Trophoblast cell (in vitro differentiated cells and primary cell): ENCODE data around the gene LOXL3.
A peak's percentile ranks its signal among the peaks of the same experiment; 100 is the strongest.

Source experiments
- DNase-seq, 2 donors: peaks; one replicate each; pipeline ENCODE4 v3.0.0-alpha.2; 2016
- H2AFZ ChIP-seq: 2 replicates; pipeline ENCODE4 v1.6.1; 2013; ENCODE audit warnings: low read length, moderate library complexity, mild to moderate bottlenecking; ENCODE audit not compliant: insufficient read depth, poor library complexity
- H2AK5ac ChIP-seq: 2 replicates; pipeline ENCODE4 v1.6.1; 2013; ENCODE audit warnings: mild to moderate bottlenecking, low read length
- H2BK120ac ChIP-seq: 2 replicates; pipeline ENCODE4 v1.6.1; 2013; ENCODE audit warnings: low read length, mild to moderate bottlenecking, moderate library complexity; ENCODE audit not compliant: insufficient read depth, poor library complexity
- H2BK12ac ChIP-seq: 2 replicates; pipeline ENCODE4 v1.6.1; 2013; ENCODE audit warnings: mild to moderate bottlenecking, low read length, moderate library complexity
- H2BK5ac ChIP-seq: 2 replicates; pipeline ENCODE4 v1.6.1; 2013; ENCODE audit warnings: low read length, low read depth, moderate library complexity, mild to moderate bottlenecking; ENCODE audit not compliant: poor library complexity
- H3K14ac ChIP-seq: 2 replicates; pipeline ENCODE4 v1.6.1; 2013; ENCODE audit warnings: mild to moderate bottlenecking, low read length
- H3K18ac ChIP-seq: 2 replicates; pipeline ENCODE4 v1.6.1; 2013; ENCODE audit warnings: mild to moderate bottlenecking, low read length
- H3K23ac ChIP-seq: 2 replicates; pipeline ENCODE4 v1.6.1; 2013; ENCODE audit warnings: low read length
- H3K27ac ChIP-seq: 2 replicates; pipeline ENCODE4 v1.5.1; 2013; ENCODE audit warnings: low read depth, mild to moderate bottlenecking, inconsistent platforms, low read length, moderate library complexity
- H3K27me3 ChIP-seq: 2 replicates; pipeline ENCODE4 v1.6.1; 2013; ENCODE audit warnings: inconsistent platforms, mild to moderate bottlenecking, low read length, moderate library complexity; ENCODE audit not compliant: insufficient read depth
- H3K36me3 ChIP-seq, 2 experiments: 1 replicate in 1 of 2; 2 replicates in 1 of 2; pipeline ENCODE4 v1.6.1; 2013; ENCODE audit warnings: low read length in 2 of 2, mild to moderate bottlenecking in 2 of 2, moderate library complexity in 1 of 2; ENCODE audit not compliant: insufficient read depth in 2 of 2, control insufficient read depth in 1 of 2
- H3K4ac ChIP-seq: 2 replicates; pipeline ENCODE4 v1.6.1; 2013; ENCODE audit warnings: low read depth, mild to moderate bottlenecking, low read length, moderate library complexity
- H3K4me1 ChIP-seq, 2 experiments: 1 replicate in 1 of 2; 2 replicates in 1 of 2; pipeline ENCODE4 v1.6.1; 2013; ENCODE audit warnings: low read length in 2 of 2, mild to moderate bottlenecking in 2 of 2, moderate library complexity in 1 of 2; ENCODE audit not compliant: insufficient read depth in 2 of 2, control insufficient read depth in 1 of 2
- H3K4me2 ChIP-seq: 2 replicates; pipeline ENCODE4 v1.6.1; 2013; ENCODE audit warnings: inconsistent platforms, mild to moderate bottlenecking, low read length, moderate library complexity
- H3K4me3 ChIP-seq: 2 replicates; pipeline ENCODE4 v1.5.1; 2013; ENCODE audit warnings: mild to moderate bottlenecking, low read depth, low read length, inconsistent platforms
- H3K79me1 ChIP-seq: one replicate; pipeline ENCODE4 v1.6.1; 2013; ENCODE audit warnings: low read length
- H3K79me2 ChIP-seq: 2 replicates; pipeline ENCODE4 v1.6.1; 2013; ENCODE audit warnings: low read length, mild to moderate bottlenecking; ENCODE audit not compliant: control insufficient read depth, insufficient read depth, poor library complexity
- H3K9ac ChIP-seq: 2 replicates; pipeline ENCODE4 v1.6.1; 2013; ENCODE audit warnings: mild to moderate bottlenecking, low read length
- H3K9me3 ChIP-seq: 2 replicates; pipeline ENCODE4 v1.6.1; 2013; ENCODE audit warnings: low read depth, mild to moderate bottlenecking, control low read depth, inconsistent platforms, low read length; ENCODE audit not compliant: insufficient read depth
- H4K12ac ChIP-seq: 2 replicates; pipeline ENCODE4 v1.6.1; 2013; ENCODE audit warnings: low read depth, mild to moderate bottlenecking, low read length, moderate library complexity
- H4K8ac ChIP-seq: 2 replicates; pipeline ENCODE4 v1.6.1; 2013; ENCODE audit warnings: low read depth, mild to moderate bottlenecking, low read length, moderate library complexity
- H4K91ac ChIP-seq: one replicate; pipeline ENCODE4 v1.6.1; 2013; ENCODE audit warnings: low read depth, mild to moderate bottlenecking, low read length, moderate library complexity
- WGBS: extraction: QIAGEN DNeasy Blood & Tissue Kit; methylation state at CpG from one replicate; pipeline ENCODE4 v1.1.7; 2013; ENCODE audit warnings: missing lambda C conversion rate; ENCODE audit not compliant: insufficient read length, insufficient coverage; ENCODE audit errors: extremely low coverage; 5-methylcytosine and 5-hydroxymethylcytosine counted together

The LOXL3 gene

GRCh38 chr2:74587664-74588277 lies 34.0 kb upstream of the LOXL3 start:
- no peak overlapping the region for H3K23ac ChIP-seq
- no peak overlapping the region for H3K18ac ChIP-seq
- no peak overlapping the region for H4K91ac ChIP-seq
- H2BK12ac ChIP-seq: no peak overlapping the region
- no peak overlapping the region for H2AFZ ChIP-seq
- no peak overlapping the region for H3K4me3 ChIP-seq
- H3K79me1 ChIP-seq: peaks cover 2% of the 10 kb centered on the region
- no peak overlapping the region for H4K12ac ChIP-seq
- H3K4me2 ChIP-seq: no peak overlapping the region
- no peak overlapping the region for H3K9ac ChIP-seq
- H3K79me2 ChIP-seq: no peaks in the 10 kb centered on the region
- no CpG with 5 or more reads among the region's 6 CpGs for WGBS
- H4K8ac ChIP-seq: no peak overlapping the region
- H3K36me3 ChIP-seq: no peaks in the 10 kb centered on the region
- no peak overlapping the region for H2BK5ac ChIP-seq
- H3K27me3 ChIP-seq: peaks cover 3% of the 10 kb centered on the region
- H3K4me1 ChIP-seq: peaks cover 3% of the 10 kb centered on the region in 2 experiments
- no peak overlapping the region for H3K4ac ChIP-seq
- H3K9me3 ChIP-seq: no peaks in the 10 kb centered on the region
- DNase-seq: peak; percentile 58 to 82
- H2AK5ac ChIP-seq: no peak overlapping the region
- no peak overlapping the region for H2BK120ac ChIP-seq
- H3K27ac ChIP-seq: no peak overlapping the region
- no peak overlapping the region for H3K14ac ChIP-seq

- WGBS: no CpG with 5 or more reads among the region's 4 CpGs
- H2BK120ac ChIP-seq: no peak overlapping the region
These were observed 31.9 kb upstream of the LOXL3 start for GRCh38 chr2:74585406-74586185.

GRCh38 chr2:74584088-74584645 lies 30.4 kb upstream of the LOXL3 start:
- Histone ChIP-seq H3K36me3 (no peaks in the 10 kb centered on the region), H4K8ac (no peak overlapping the region)
- WGBS: no CpG with 5 or more reads among the region's 2 CpGs

More at GRCh38 chr2:74585406-74586185, 31.9 kb upstream of the LOXL3 start:
- H3K9me3 ChIP-seq: no peaks in the 10 kb centered on the region
- peaks cover 3% of the 10 kb centered on the region for H3K27me3 ChIP-seq
- H2AK5ac ChIP-seq: no peak overlapping the region
- no peak for DNase-seq
- no peak overlapping the region for H3K18ac ChIP-seq
- no peak overlapping the region for H4K12ac ChIP-seq
- no peaks in the 10 kb centered on the region for H3K79me2 ChIP-seq
- no peak overlapping the region for H3K4me2 ChIP-seq
- no peak overlapping the region for H2AFZ ChIP-seq
- peaks cover 3% of the 10 kb centered on the region in 2 experiments for H3K4me1 ChIP-seq
- H3K36me3 ChIP-seq: no peaks in the 10 kb centered on the region
- H4K91ac ChIP-seq: no peak overlapping the region
- no peak overlapping the region for H3K14ac ChIP-seq
- H3K27ac ChIP-seq: no peak overlapping the region
- H3K9ac ChIP-seq: no peak overlapping the region
- H3K4ac ChIP-seq: no peak overlapping the region
- peaks cover 2% of the 10 kb centered on the region for H3K79me1 ChIP-seq
- H3K23ac ChIP-seq: no peak overlapping the region
- H2BK12ac ChIP-seq: no peak overlapping the region
- H3K4me3 ChIP-seq: no peak overlapping the region
- no peak overlapping the region for H4K8ac ChIP-seq
- H2BK5ac ChIP-seq: no peak overlapping the region

GRCh38 chr2:74583504-74583903 lies 29.8 kb upstream of the LOXL3 start:
- H3K9me3 ChIP-seq: no peaks in the 10 kb centered on the region
- no peak overlapping the region for H2AK5ac ChIP-seq
- H3K4me3 ChIP-seq: no peak overlapping the region
- H3K23ac ChIP-seq: no peak overlapping the region
- H3K79me2 ChIP-seq: no peaks in the 10 kb centered on the region
- H2AFZ ChIP-seq: no peak overlapping the region
- no peak overlapping the region for H4K12ac ChIP-seq
- DNase-seq: peak in 1 of 2 donors; percentile 50
- no peak overlapping the region for H4K91ac ChIP-seq
- H3K4me1 ChIP-seq: peaks cover 3% of the 10 kb centered on the region in 2 experiments
- no peaks in the 10 kb centered on the region for H3K36me3 ChIP-seq
- H3K27ac ChIP-seq: peak overlapping the region; percentile 61
- no peak overlapping the region for H3K4ac ChIP-seq
- H3K27me3 ChIP-seq: no peaks in the 10 kb centered on the region
- H2BK12ac ChIP-seq: peak overlapping the region; percentile 11
- peak overlapping the region; percentile 49 for H3K4me2 ChIP-seq
- no peak overlapping the region for H3K14ac ChIP-seq
- H2BK120ac ChIP-seq: peak overlapping the region; percentile 75
- H3K18ac ChIP-seq: no peak overlapping the region
- no peak overlapping the region for H4K8ac ChIP-seq
- H3K79me1 ChIP-seq: peaks cover 2% of the 10 kb centered on the region
- H3K9ac ChIP-seq: no peak overlapping the region
- H2BK5ac ChIP-seq: peak overlapping the region; percentile 46

More at GRCh38 chr2:74584088-74584645, 30.4 kb upstream of the LOXL3 start:
- Histone ChIP-seq H3K9ac (no peak overlapping the region), H3K27me3 (no peaks in the 10 kb centered on the region), H2BK12ac (peak overlapping the region; percentile 61), H2AFZ (no peak overlapping the region), H3K14ac (no peak overlapping the region), H3K4me3 (no peak overlapping the region), H3K4ac (no peak overlapping the region), H2AK5ac (no peak overlapping the region), H3K4me2 (no peak overlapping the region), H2BK5ac (no peak overlapping the region), H3K4me1 (peaks cover 3% of the 10 kb centered on the region in 2 experiments), H3K27ac (no peak overlapping the region), H3K79me2 (no peaks in the 10 kb centered on the region), H3K9me3 (no peaks in the 10 kb centered on the region), H3K23ac (no peak overlapping the region), H4K91ac (no peak overlapping the region), H3K18ac (no peak overlapping the region), H3K79me1 (peaks cover 2% of the 10 kb centered on the region), H4K12ac (no peak overlapping the region), H2BK120ac (no peak overlapping the region)
- no peak for DNase-seq
